GM21528 (cell line): ENCODE data around the gene TTLL5.
A peak's percentile ranks its signal among the peaks of the same experiment; 100 is the strongest.
"Not testable (repeated sequence)": the region's sequence is repeated elsewhere in the genome, so short reads cannot be mapped to it uniquely, and the experiment has no call there.

Experiments
- ATAC-seq: cut with Tn5 transposase; IDR thresholded peaks from one replicate; pipeline ENCODE4 v1.9.1; 2021; ENCODE audit warnings: mild to moderate bottlenecking, moderate library complexity; ENCODE audit not compliant: unreplicated experiment, low FRiP score

Gene TTLL5

GRCh38 chr14:75649337-75649736, 11.7 kb upstream of the TTLL5 start:
- no peak for ATAC-seq

- ATAC-seq: no peak
These were observed 11.3 kb upstream of the TTLL5 start for GRCh38 chr14:75649773-75650172.

GRCh38 chr14:75650253-75651058, 10.6 kb upstream of the TTLL5 start:
- ATAC-seq: no peak

- no peak for ATAC-seq
These were observed 7.5 kb upstream of the TTLL5 start for GRCh38 chr14:75653563-75653962.

- ATAC-seq: peak; percentile 58
These were observed 6.8 kb upstream of the TTLL5 start for GRCh38 chr14:75654127-75654732.

GRCh38 chr14:75655235-75655634, 5.8 kb upstream of the TTLL5 start:
- no peak for ATAC-seq

GRCh38 chr14:75657331-75657730, 3.7 kb upstream of the TTLL5 start:
- ATAC-seq: no peak

GRCh38 chr14:75658957-75659356, 2.1 kb upstream of the TTLL5 start:
- ATAC-seq: no peak

GRCh38 chr14:75660238-75660629, 812 bp upstream of the TTLL5 start:
- no peak for ATAC-seq

GRCh38 chr14:75661499-75661814, 411 bp downstream of the TTLL5 start:
- no peak for ATAC-seq

- ATAC-seq: no peak
These were observed 1.9 kb downstream of the TTLL5 start for GRCh38 chr14:75662966-75663365.

- ATAC-seq: no peak
These were observed 6.2 kb downstream of the TTLL5 start for GRCh38 chr14:75667099-75667765.

GRCh38 chr14:75672605-75673192, 11.7 kb downstream of the TTLL5 start:
- no peak for ATAC-seq

GRCh38 chr14:75673345-75674035, 12.4 kb downstream of the TTLL5 start:
- ATAC-seq: no peak

GRCh38 chr14:75675265-75675960, 14.4 kb downstream of the TTLL5 start:
- no peak for ATAC-seq

GRCh38 chr14:75685910-75686309, 24.9 kb downstream of the TTLL5 start:
- ATAC-seq: no peak

- no peak for ATAC-seq
These were observed 28.0 kb downstream of the TTLL5 start for GRCh38 chr14:75689012-75689411.

- ATAC-seq: no peak
These were observed 29.0 kb downstream of the TTLL5 start for GRCh38 chr14:75690010-75690409.

GRCh38 chr14:75695025-75695424, 34.0 kb downstream of the TTLL5 start:
- not testable (repeated sequence) for ATAC-seq

GRCh38 chr14:75697386-75697785, 36.3 kb downstream of the TTLL5 start:
- no peak for ATAC-seq
